ENCODE results near the gene BRSK1.

The BRSK1 gene

GRCh38 chr19:55297267-55297666 is 13.5 kb downstream of the BRSK1 start:
- Histone ChIP-seq H2AFZ (ENCODE audit: low read length) (no peak overlapping the region), H3K4me2 (ENCODE audit: low read depth, low read length) (no peak overlapping the region), H3K27ac (ENCODE audit: low read length) (no peak overlapping the region), H3K4me3 (ENCODE audit: low read length) (no peak overlapping the region), H3K36me3 (replicated peaks; ENCODE audit: insufficient read depth, low read length) (no peaks in the 10 kb centered on the region), H3K4me1 (ENCODE audit: low read length) (no peaks in the 10 kb centered on the region), H3K9ac (ENCODE audit: low read length) (no peak overlapping the region), H3K9me3 (replicated peaks; ENCODE audit: insufficient read depth, low read length) (no peaks in the 10 kb centered on the region), H3K27me3 (replicated peaks; ENCODE audit: insufficient read depth, low read length) (no peaks in the 10 kb centered on the region), H4K20me1 (ENCODE audit: insufficient read depth, low read length) (no peaks in the 10 kb centered on the region), H3K9me2 (replicated peaks; ENCODE audit: insufficient read depth, low read length) (no peaks in the 10 kb centered on the region), H3F3A (ENCODE audit: insufficient read depth, low read length) (0 out of 2 replicates have a peak, but pooled peaks cover under 1% of the 10 kb centered on the region), H3K79me2 (ENCODE audit: low read length) (no peaks in the 10 kb centered on the region)
- no peak for DNase-seq
- TF ChIP-seq, protein P1, sequence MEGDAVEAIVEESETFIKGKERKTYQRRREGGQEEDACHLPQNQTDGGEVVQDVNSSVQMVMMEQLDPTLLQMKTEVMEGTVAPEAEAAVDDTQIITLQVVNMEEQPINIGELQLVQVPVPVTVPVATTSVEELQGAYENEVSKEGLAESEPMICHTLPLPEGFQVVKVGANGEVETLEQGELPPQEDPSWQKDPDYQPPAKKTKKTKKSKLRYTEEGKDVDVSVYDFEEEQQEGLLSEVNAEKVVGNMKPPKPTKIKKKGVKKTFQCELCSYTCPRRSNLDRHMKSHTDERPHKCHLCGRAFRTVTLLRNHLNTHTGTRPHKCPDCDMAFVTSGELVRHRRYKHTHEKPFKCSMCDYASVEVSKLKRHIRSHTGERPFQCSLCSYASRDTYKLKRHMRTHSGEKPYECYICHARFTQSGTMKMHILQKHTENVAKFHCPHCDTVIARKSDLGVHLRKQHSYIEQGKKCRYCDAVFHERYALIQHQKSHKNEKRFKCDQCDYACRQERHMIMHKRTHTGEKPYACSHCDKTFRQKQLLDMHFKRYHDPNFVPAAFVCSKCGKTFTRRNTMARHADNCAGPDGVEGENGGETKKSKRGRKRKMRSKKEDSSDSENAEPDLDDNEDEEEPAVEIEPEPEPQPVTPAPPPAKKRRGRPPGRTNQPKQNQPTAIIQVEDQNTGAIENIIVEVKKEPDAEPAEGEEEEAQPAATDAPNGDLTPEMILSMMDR (IDR thresholded peaks at IDR 0.05; ENCODE audit: low read length), result no peak
- no peak for TF ChIP-seq EZH2phosphoT487 (IDR thresholded peaks at IDR 0.05; ENCODE audit: low read length)
- TF ChIP-seq EZH2 (optimal IDR thresholded peaks at IDR 0.05; ENCODE audit: low read depth, low read length), result no peak

- H3K4me1 ChIP-seq (ENCODE audit: low read length), result no peaks in the 10 kb centered on the region
Measured at GRCh38 chr19:55299991-55300390, 16.2 kb downstream of the BRSK1 start.

GRCh38 chr19:55300886-55301458 is 17.2 kb downstream of the BRSK1 start:
- Histone ChIP-seq H2AFZ (ENCODE audit: low read length) (peak overlapping the region; percentile 76), H3K79me2 (ENCODE audit: low read length) (0 out of 2 replicates have a peak, but pooled peaks cover 4% of the 10 kb centered on the region), H3K4me2 (ENCODE audit: low read depth, low read length) (peak overlapping the region; percentile 80), H3K36me3 (replicated peaks; ENCODE audit: insufficient read depth, low read length) (no peaks in the 10 kb centered on the region), H3K27me3 (replicated peaks; ENCODE audit: insufficient read depth, low read length) (no peaks in the 10 kb centered on the region), H3K9me3 (replicated peaks; ENCODE audit: insufficient read depth, low read length) (no peaks in the 10 kb centered on the region), H3K27ac (ENCODE audit: low read length) (no peak overlapping the region), H3K9me2 (replicated peaks; ENCODE audit: insufficient read depth, low read length) (no peaks in the 10 kb centered on the region), H3K4me1 (ENCODE audit: low read length) (no peaks in the 10 kb centered on the region), H3K9ac (ENCODE audit: low read length) (no peak overlapping the region), H4K20me1 (ENCODE audit: insufficient read depth, low read length) (no peaks in the 10 kb centered on the region), H3K4me3 (ENCODE audit: low read length) (no peak overlapping the region), H3F3A (ENCODE audit: insufficient read depth, low read length) (no peaks in the 10 kb centered on the region)
- no peak for DNase-seq
- TF ChIP-seq EZH2 (optimal IDR thresholded peaks at IDR 0.05; ENCODE audit: low read depth, low read length) (no peak), EZH2phosphoT487 (IDR thresholded peaks at IDR 0.05; ENCODE audit: low read length) (no peak)
- TF ChIP-seq, protein P1 (IDR thresholded peaks at IDR 0.05; ENCODE audit: low read length), result no peak

More at GRCh38 chr19:55299991-55300390, 16.2 kb downstream of the BRSK1 start:
- Histone ChIP-seq H3K9me3 (replicated peaks; ENCODE audit: insufficient read depth, low read length) (no peaks in the 10 kb centered on the region), H3K27me3 (replicated peaks; ENCODE audit: insufficient read depth, low read length) (no peaks in the 10 kb centered on the region), H4K20me1 (ENCODE audit: insufficient read depth, low read length) (no peaks in the 10 kb centered on the region), H3K4me2 (ENCODE audit: low read depth, low read length) (no peak overlapping the region), H3K27ac (ENCODE audit: low read length) (no peak overlapping the region), H3K9ac (ENCODE audit: low read length) (no peak overlapping the region), H3K79me2 (ENCODE audit: low read length) (0 out of 2 replicates have a peak, but pooled peaks cover 4% of the 10 kb centered on the region), H3K4me3 (ENCODE audit: low read length) (no peak overlapping the region), H3K9me2 (replicated peaks; ENCODE audit: insufficient read depth, low read length) (no peaks in the 10 kb centered on the region), H3F3A (ENCODE audit: insufficient read depth, low read length) (no peaks in the 10 kb centered on the region), H2AFZ (ENCODE audit: low read length) (no peak overlapping the region), H3K36me3 (replicated peaks; ENCODE audit: insufficient read depth, low read length) (no peaks in the 10 kb centered on the region)
- TF ChIP-seq EZH2phosphoT487 (IDR thresholded peaks at IDR 0.05; ENCODE audit: low read length) (no peak), EZH2 (optimal IDR thresholded peaks at IDR 0.05; ENCODE audit: low read depth, low read length) (no peak)
- TF ChIP-seq, protein P1 (IDR thresholded peaks at IDR 0.05; ENCODE audit: low read length), result no peak
- no peak for DNase-seq

Measured in MM.1S (cell line).